Myocyte (in vitro differentiated cells): ENCODE measurements around the gene LMTK3. TPM values are rescaled to one million over a fixed set of nuclear protein-coding genes. Genes with fewer than 3 reads are reported as not detected.

ENCODE experiments used
- DNase-seq: peaks from one replicate; pipeline ENCODE4 v3.0.0-alpha.2; 2012; ENCODE audit warnings: low read depth
- total RNA-seq: library from RNA; depleted of rRNA; stranded (reverse); fragments of >200 nt; gene quantifications from 2 replicates; pipeline ENCODE4 v1.2.3, GENCODE V29; 2014

The LMTK3 gene
- total RNA-seq, 1 donor from 2014 or later, result 0.05 TPM

- no peak for DNase-seq
Measured at GRCh38 chr19:48473161-48473966, 38.3 kb downstream of the LMTK3 start.

- DNase-seq, result no peak
Measured at GRCh38 chr19:48471836-48472235, 39.8 kb downstream of the LMTK3 start.

- no peak for DNase-seq
Measured at GRCh38 chr19:48470856-48471255, 40.8 kb downstream of the LMTK3 start.

- DNase-seq, result no peak
Measured at GRCh38 chr19:48469934-48470680, 41.5 kb downstream of the LMTK3 start.

GRCh38 chr19:48469289-48469881 lies 42.2 kb downstream of the LMTK3 start, which contains the start of gene CYTH2:
CYTH2 (plus strand) TSS chr19:48469369; CDS start chr19:48469508, 139 bp downstream.
- DNase-seq, result peak; percentile 87

- peak; percentile 100 for DNase-seq
Measured at GRCh38 chr19:48468772-48469288, 42.8 kb downstream of the LMTK3 start.

GRCh38 chr19:48466561-48467325 lies 44.9 kb downstream of the LMTK3 start:
- DNase-seq, result peak; percentile 24

GRCh38 chr19:48465215-48465614 lies 46.4 kb downstream of the LMTK3 start:
- DNase-seq, result no peak

GRCh38 chr19:48461982-48462655 lies 49.5 kb downstream of the LMTK3 start:
- no peak for DNase-seq

GRCh38 chr19:48461651-48461981 lies 50.0 kb downstream of the LMTK3 start:
- no peak for DNase-seq

GRCh38 chr19:48458016-48458415 lies 53.6 kb downstream of the LMTK3 start:
- DNase-seq, result peak; percentile 59

GRCh38 chr19:48456864-48457263 lies 54.8 kb downstream of the LMTK3 start:
- no peak for DNase-seq

- DNase-seq, result peak; percentile 3
Measured at GRCh38 chr19:48455908-48456562, 55.6 kb downstream of the LMTK3 start.

- DNase-seq, result no peak
Measured at GRCh38 chr19:48455171-48455907, 56.3 kb downstream of the LMTK3 start, which contains the start of gene KCNJ14. KCNJ14 (plus strand) TSS chr19:48455574; CDS start chr19:48461725, 6,151 bp downstream.

GRCh38 chr19:48454150-48454730 lies 57.4 kb downstream of the LMTK3 start:
- DNase-seq, result no peak

- DNase-seq, result no peak
Measured at GRCh38 chr19:48452289-48453190, 59.1 kb downstream of the LMTK3 start.

- DNase-seq, result no peak
Measured at GRCh38 chr19:48451624-48452023, 60.0 kb downstream of the LMTK3 start.

- no peak for DNase-seq
Measured at GRCh38 chr19:48450863-48451262, 60.8 kb downstream of the LMTK3 start.
